Measurements from ENCODE around the gene ENPP7.

Gene ENPP7, protein sequence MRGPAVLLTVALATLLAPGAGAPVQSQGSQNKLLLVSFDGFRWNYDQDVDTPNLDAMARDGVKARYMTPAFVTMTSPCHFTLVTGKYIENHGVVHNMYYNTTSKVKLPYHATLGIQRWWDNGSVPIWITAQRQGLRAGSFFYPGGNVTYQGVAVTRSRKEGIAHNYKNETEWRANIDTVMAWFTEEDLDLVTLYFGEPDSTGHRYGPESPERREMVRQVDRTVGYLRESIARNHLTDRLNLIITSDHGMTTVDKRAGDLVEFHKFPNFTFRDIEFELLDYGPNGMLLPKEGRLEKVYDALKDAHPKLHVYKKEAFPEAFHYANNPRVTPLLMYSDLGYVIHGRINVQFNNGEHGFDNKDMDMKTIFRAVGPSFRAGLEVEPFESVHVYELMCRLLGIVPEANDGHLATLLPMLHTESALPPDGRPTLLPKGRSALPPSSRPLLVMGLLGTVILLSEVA

GRCh38 chr17:79730769-79731483 lies at the start of gene ENPP7:
Gene ENPP7 (plus strand): TSS chr17:79730943. CDS start chr17:79731140, 197 bp downstream.
- no peak for DNase-seq (ENCODE audit: low read depth)

DNA sequence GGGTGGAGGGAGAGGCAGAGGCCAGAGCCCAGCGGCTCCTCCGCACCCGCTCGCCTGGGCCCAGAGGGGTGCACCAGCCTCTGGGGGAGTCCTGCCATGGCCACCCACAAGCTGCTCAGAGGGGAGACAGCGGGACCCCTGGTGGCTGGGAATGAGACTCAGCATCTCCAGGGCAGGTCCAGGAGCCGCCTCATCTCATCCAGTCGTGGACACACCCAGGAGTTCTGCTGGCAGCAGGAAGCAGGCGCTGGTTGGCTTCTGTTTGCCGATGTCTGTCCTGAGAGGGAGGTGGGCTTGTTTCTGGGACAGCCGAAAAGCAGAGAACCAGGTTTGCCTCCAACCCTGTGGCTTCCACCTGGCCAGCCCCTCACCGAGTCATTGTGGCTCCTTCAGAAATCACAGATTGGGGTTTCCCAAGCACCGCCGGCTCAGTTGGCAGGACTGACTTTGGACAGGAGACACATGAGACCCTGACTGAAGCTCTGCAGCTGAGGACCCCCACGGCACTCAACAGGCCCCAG lies 49.6 kb upstream of the ENPP7 start:
- no peak for DNase-seq (ENCODE audit: low read depth)

- no peak for DNase-seq (ENCODE audit: low read depth)
Observed at GRCh38 chr17:79681628-79682261, 49.0 kb upstream of the ENPP7 start.

- DNase-seq (ENCODE audit: low read depth): no peak
Observed at GRCh38 chr17:79683365-79683764, 47.4 kb upstream of the ENPP7 start.

GRCh38 chr17:79684132-79684985 lies 46.4 kb upstream of the ENPP7 start:
- DNase-seq (ENCODE audit: low read depth): no peak

DNA sequence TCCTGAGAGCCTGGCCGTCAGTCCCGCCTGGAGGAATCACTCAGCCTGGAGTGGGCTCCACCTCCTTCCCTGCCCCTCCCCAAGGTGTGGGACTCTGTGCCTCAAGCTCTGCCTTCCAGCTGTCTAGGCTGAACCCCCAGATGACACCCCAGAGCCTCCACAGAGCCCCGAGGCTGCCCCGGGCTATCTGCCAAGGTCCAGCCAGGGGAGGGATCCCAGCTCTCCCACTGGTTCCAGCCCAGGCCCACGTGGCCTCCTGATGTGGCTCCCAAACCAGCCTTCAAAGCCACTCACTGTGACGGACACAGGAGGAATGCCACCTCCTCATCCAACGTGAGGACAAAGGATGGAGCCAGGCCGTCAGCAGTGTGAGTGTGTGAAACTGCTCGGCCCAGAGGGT lies 45.6 kb upstream of the ENPP7 start:
- DNase-seq (ENCODE audit: low read depth): no peak

DNA sequence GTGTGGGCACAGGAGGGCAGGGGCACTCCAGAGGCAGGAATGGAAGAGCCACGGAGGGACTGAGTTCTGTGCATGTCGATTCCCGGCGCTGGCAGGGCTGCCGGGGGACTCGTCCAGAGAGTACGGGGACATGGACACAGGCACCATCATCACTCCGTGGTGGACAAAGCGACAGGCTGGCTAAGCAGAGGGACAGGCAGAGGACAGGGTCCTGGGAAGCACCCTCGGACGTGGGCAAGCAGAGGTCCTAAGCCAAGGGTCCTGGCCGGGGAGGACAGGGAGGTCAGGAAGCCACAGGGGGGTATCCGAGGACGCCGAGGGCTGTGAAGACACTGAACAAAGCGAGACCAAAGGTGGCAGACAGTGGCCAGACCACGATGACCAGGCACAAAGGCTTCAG lies 44.3 kb upstream of the ENPP7 start:
- DNase-seq (ENCODE audit: low read depth): no peak

GRCh38 chr17:79690466-79690865 lies 40.3 kb upstream of the ENPP7 start:
- DNase-seq (ENCODE audit: low read depth): no peak

- DNase-seq (ENCODE audit: low read depth): no peak
Observed at GRCh38 chr17:79690988-79691836, 39.5 kb upstream of the ENPP7 start.

GRCh38 chr17:79691931-79692330 lies 38.8 kb upstream of the ENPP7 start:
- DNase-seq (ENCODE audit: low read depth): no peak

GRCh38 chr17:79693419-79693818 lies 37.3 kb upstream of the ENPP7 start:
- DNase-seq (ENCODE audit: low read depth): no peak

- DNase-seq (ENCODE audit: low read depth): no peak
Observed at GRCh38 chr17:79695293-79695790, 35.4 kb upstream of the ENPP7 start.

- DNase-seq (ENCODE audit: low read depth): no peak
Observed at GRCh38 chr17:79695797-79696609, 34.7 kb upstream of the ENPP7 start.

DNA sequence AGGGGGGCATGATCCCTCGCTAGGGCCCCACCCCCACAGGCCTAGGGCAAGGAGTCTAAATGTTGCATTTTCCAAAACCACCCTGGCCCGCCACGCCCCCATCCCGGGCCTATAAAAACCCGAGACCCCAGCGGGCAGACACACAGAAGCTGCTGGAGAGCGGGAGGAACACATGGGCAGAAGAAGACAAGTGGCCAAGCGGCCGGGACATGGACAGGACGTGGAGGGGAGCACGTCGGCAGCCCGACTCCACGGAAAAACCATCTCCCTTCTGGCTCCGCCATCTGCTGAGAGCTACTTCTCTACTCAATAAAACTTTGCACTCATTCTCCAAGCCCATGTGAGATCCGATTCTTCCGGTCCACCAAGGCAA lies 34.1 kb upstream of the ENPP7 start:
- DNase-seq (ENCODE audit: low read depth): no peak

DNA sequence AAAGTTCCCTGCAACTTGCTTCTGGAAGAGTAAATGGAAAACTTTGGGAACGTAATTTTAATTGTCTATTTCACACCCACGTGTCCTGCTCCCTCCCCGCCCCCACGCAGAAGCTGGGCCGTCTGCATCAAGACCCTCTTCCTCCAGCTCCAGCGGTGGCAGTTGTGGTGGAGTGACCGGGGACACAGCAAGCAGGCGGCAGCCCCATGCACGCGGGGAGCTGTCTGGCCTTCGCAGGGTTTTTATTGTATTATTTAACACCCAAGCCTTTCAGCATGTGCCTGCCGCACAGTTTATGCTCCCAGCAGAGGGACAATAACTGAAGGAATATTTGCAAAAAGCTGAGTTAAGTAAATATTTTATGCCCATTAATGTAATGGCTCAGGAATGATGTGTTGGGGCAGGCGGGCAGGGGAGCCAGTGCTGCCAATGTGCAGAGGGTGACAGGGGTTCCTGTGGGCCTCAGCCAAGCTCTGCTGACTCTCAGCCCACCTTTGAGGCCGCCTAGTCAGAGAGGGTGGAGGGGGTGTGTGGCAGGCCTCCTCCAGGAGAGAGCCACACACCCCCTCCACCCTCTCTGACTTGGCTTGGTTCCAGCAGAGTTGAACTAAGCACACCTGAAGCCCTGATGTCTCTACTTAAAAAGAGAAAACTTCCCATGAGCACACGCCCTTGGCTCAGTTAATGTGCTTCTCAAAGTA lies 32.4 kb upstream of the ENPP7 start:
- DNase-seq (ENCODE audit: low read depth): no peak

GRCh38 chr17:79699386-79700036 lies 31.2 kb upstream of the ENPP7 start:
- no peak for DNase-seq (ENCODE audit: low read depth)

DNA sequence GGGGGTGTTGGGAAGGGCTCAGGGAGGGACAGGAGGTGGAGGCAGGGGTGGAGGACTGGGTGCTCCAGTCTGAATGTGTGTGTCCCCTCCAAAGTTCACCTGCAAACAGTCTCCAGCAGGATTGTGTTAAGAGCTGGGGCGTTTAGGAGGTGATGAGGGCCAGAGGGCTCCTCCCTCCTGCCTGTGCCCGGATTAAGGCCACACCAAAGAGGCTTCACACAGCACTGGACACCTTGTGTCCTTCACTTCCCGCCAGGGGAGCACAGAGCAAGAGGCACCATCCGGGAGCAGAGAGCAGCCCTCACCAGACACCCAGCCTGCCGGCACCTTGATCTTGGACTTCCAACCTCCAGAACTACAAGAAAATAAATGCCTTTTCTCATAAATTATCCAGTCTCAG lies 30.2 kb upstream of the ENPP7 start:
- DNase-seq (ENCODE audit: low read depth): no peak

GRCh38 chr17:79702034-79702433 lies 28.7 kb upstream of the ENPP7 start:
- no peak for DNase-seq (ENCODE audit: low read depth)

Measured in activated T-cell treated with anti-CD3 and anti-CD28 coated beads for 48 hours (primary cell).